Measurements from ENCODE around the gene SLK. TPM values are rescaled to one million over a fixed set of nuclear protein-coding genes. Genes with fewer than 3 reads are reported as not detected.
A peak's percentile ranks its signal among the peaks of the same experiment; 100 is the strongest.

The SLK gene
- total and polyA plus RNA-seq, 10 of the 15 experiments (the other 5 are each of a cell fraction or from before 2014, with no cell fraction given), result 2.5 to 24.2 (median 11.1) TPM

MicroRNA genes within 50 kb of the gene (microRNA counts, 767-probe panel; counts per million panel counts)
- 1,705 counts per million, percentile 66 among the panel's probes with 10 or more counts for microRNA hsa-miR-936

Small RNAs within 50 kb of the gene (microRNA-seq; reads per million reads assigned to microRNA genes)
- not detected for gene MIR936

Small RNAs within 50 kb of the gene (small RNA-seq; reads per million reads assigned to genes)
- not detected for gene RN7SL524P

Other genes with a start within 250 kb of the SLK start
- gene SH3PXD2A, start 111.6 kb upstream of the SLK start, total RNA-seq (2014; rRNA removed), result 2.9 and 3.6 TPM in 2 replicates
- gene SH3PXD2A, start 111.6 kb upstream of the SLK start, total RNA-seq (2014; rRNA removed; fragmentation: Illumina TruSeq; extraction: Trizol), result 4.5 and 4.7 TPM in 2 replicates
- 12.0 and 14.0 TPM in 2 replicates for gene SH3PXD2A, start 111.6 kb upstream of the SLK start, total RNA-seq (2021)
- 3.9 and 5.1 TPM in 2 replicates for gene SH3PXD2A, start 111.6 kb upstream of the SLK start, polyA plus RNA-seq (2011; rRNA removed)
- gene SH3PXD2A, start 111.6 kb upstream of the SLK start, polyA plus RNA-seq (2014; fragmentation: Illumina TruSeq; extraction: Trizol), result 6.3 and 7.1 TPM in 2 replicates
- under 1 TPM; 0.63 to 0.75 TPM for gene SH3PXD2A, start 111.6 kb upstream of the SLK start, polyA plus RNA-seq (2014; fragmentation: Nextera tagmentation; extraction: Ambion mirVana)
- gene SH3PXD2A, start 111.6 kb upstream of the SLK start, polyA plus RNA-seq (2014; rRNA removed), result 6.4 and 7.3 TPM in 2 replicates
- gene SH3PXD2A, start 111.6 kb upstream of the SLK start, polyA plus RNA-seq (2016; fragmentation: Nextera tagmentation; extraction: Ambion mirVana), result 1 to 10 TPM; 3.7 to 4.1 TPM
- gene STN1, start 49.0 kb upstream of the SLK start, total RNA-seq (2014; rRNA removed), result 26.7 and 33.4 TPM in 2 replicates
- gene STN1, start 49.0 kb upstream of the SLK start, total RNA-seq (2014; rRNA removed; fragmentation: Illumina TruSeq; extraction: Trizol), result 30.4 and 33.3 TPM in 2 replicates
- 21.7 and 22.2 TPM in 2 replicates for gene STN1, start 49.0 kb upstream of the SLK start, total RNA-seq (2021)
- 31.8 and 35.7 TPM in 2 replicates for gene STN1, start 49.0 kb upstream of the SLK start, polyA plus RNA-seq (2011; rRNA removed)
- gene STN1, start 49.0 kb upstream of the SLK start, polyA plus RNA-seq (2014; fragmentation: Illumina TruSeq; extraction: Trizol), result 28.7 and 31.1 TPM in 2 replicates
- gene STN1, start 49.0 kb upstream of the SLK start, polyA plus RNA-seq (2014; fragmentation: Nextera tagmentation; extraction: Ambion mirVana), result 10 to 100 TPM; 26.5 to 27.8 TPM
- gene STN1, start 49.0 kb upstream of the SLK start, polyA plus RNA-seq (2014; rRNA removed), result 24.9 and 29.3 TPM in 2 replicates
- gene STN1, start 49.0 kb upstream of the SLK start, polyA plus RNA-seq (2016; fragmentation: Nextera tagmentation; extraction: Ambion mirVana), result 10 to 100 TPM; 26.7 to 31.6 TPM
- gene COL17A1, start 118.7 kb downstream of the SLK start, total RNA-seq (2014; rRNA removed), result not detected in 2 replicates
- not detected in 2 replicates for gene COL17A1, start 118.7 kb downstream of the SLK start, total RNA-seq (2014; rRNA removed; fragmentation: Illumina TruSeq; extraction: Trizol)
- gene COL17A1, start 118.7 kb downstream of the SLK start, total RNA-seq (2021), result 0.05 TPM in 1 of 2 replicates, not detected in the other
- gene COL17A1, start 118.7 kb downstream of the SLK start, polyA plus RNA-seq (2011; rRNA removed), result 0.22 TPM in 1 of 2 replicates, not detected in the other
- not detected in 2 replicates for gene COL17A1, start 118.7 kb downstream of the SLK start, polyA plus RNA-seq (2014; fragmentation: Illumina TruSeq; extraction: Trizol)
- not detected for gene COL17A1, start 118.7 kb downstream of the SLK start, polyA plus RNA-seq (2014; fragmentation: Nextera tagmentation; extraction: Ambion mirVana)
- not detected in 2 replicates for gene COL17A1, start 118.7 kb downstream of the SLK start, polyA plus RNA-seq (2014; rRNA removed)
- gene COL17A1, start 118.7 kb downstream of the SLK start, polyA plus RNA-seq (2016; fragmentation: Nextera tagmentation; extraction: Ambion mirVana), result under 1 TPM in 1 of 2 experiments, not detected in 1; 0.08 TPM
- gene SFR1, start 155.0 kb downstream of the SLK start, total RNA-seq (2014; rRNA removed), result 7.9 and 13.7 TPM in 2 replicates
- gene SFR1, start 155.0 kb downstream of the SLK start, total RNA-seq (2014; rRNA removed; fragmentation: Illumina TruSeq; extraction: Trizol), result 14.6 and 15.0 TPM in 2 replicates
- gene SFR1, start 155.0 kb downstream of the SLK start, total RNA-seq (2021), result 9.0 and 10.0 TPM in 2 replicates
- 6.9 and 14.0 TPM in 2 replicates for gene SFR1, start 155.0 kb downstream of the SLK start, polyA plus RNA-seq (2011; rRNA removed)
- gene SFR1, start 155.0 kb downstream of the SLK start, polyA plus RNA-seq (2014; fragmentation: Illumina TruSeq; extraction: Trizol), result 14.9 and 18.5 TPM in 2 replicates
- 10 to 100 TPM; 25.4 to 31.5 TPM for gene SFR1, start 155.0 kb downstream of the SLK start, polyA plus RNA-seq (2014; fragmentation: Nextera tagmentation; extraction: Ambion mirVana)
- gene SFR1, start 155.0 kb downstream of the SLK start, polyA plus RNA-seq (2014; rRNA removed), result 8.1 and 9.6 TPM in 2 replicates
- gene SFR1, start 155.0 kb downstream of the SLK start, polyA plus RNA-seq (2016; fragmentation: Nextera tagmentation; extraction: Ambion mirVana), result 10 to 100 TPM; 20.6 to 21.2 TPM

All from GM12878 (cell line).